ENCODE results near the gene DNAJB4. TPM values are rescaled to one million over a fixed set of nuclear protein-coding genes. Genes with fewer than 3 reads are reported as not detected.

Gene DNAJB4
- total RNA-seq, 1 experiment from 2014 or later: 23.4 TPM

DNA sequence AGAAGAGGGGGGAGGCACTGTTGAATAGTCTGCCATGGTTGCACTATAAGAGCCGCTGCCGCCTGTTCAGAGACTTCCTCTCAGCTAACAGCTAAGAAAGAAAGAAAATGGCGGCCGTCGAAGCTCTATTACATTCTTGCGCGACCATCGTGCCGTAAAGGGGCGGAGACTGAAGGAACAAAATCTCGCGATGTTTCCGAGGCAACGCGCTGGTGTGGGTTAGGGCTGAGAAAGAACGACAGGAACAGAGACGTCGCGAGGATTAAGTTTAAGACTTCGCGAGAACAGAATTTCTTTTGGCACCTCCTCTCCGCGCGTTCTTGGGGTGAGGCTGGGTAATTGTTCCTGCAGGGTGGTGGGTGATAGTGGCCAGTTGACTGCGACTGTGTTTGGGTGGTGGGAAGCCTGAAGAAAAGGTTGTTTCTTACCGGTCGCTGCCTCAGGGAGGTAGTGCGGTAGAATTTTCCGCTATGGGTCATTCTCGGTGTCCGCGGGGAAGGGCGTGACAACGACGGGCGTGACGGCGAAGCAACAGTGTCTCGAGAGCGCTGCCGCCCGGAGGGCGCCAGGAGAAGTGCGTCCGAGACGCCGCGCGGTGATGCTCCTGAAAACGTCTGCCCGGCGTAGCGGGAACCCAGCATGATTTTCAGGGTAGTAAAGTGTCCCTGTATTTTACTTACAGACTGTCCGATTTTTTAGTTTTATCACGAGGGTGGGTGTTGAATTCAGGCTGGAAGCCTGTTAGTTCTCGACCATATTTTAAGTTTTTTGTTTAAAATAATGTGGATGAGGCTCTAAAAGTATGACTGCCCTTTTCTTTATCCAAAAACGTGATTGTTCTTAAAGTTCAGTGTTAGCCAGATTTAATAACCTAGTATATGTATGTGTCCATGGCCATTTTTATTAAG is 25.5 kb upstream of the DNAJB4 start, which contains the start of gene FUBP1:
TSS of gene FUBP1 (minus strand) at position 104 of the 908 bp plus-strand sequence. CDS start at position 36, 68 bp downstream.
- peak; percentile 95 for DNase-seq (ENCODE audit: low spot score)
- ATAC-seq: peak; percentile 92
- Mint-ChIP-seq H3K4me3 (no peak within 1 kb of the TSS), H3K27me3 (ENCODE audit: low read depth) (no peaks in the 10 kb centered on the region), H3K27ac (no peak within 1 kb of the TSS), H3K4me1 (peaks cover 54% of the 10 kb centered on the region), H3K9me3 (no peaks in the 10 kb centered on the region), H3K36me3 (peaks cover 12% of the 10 kb centered on the region)
- CTCF ChIA-PET: interaction anchor here (0.9 to 2.8 kb wide), 3 partner anchors 26 to 135 kb away, joined by 3 to 14 read pairs (median 10); partner anchors contain the start of gene DNAJB4
- POLR2A ChIA-PET: interaction anchor here (0.6 to 2.1 kb wide), 10 partner anchors 10 to 120 kb away, joined by 3 to 15 read pairs (median 4); partner anchors contain the start of genes DNAJB4 and NEXN
- no peak for TF ChIP-seq ZNF396 (CRISPR knock-in tag; IDR thresholded peaks at IDR 0.05; ENCODE audit: borderline replicate concordance)
- TF ChIP-seq, protein P1, sequence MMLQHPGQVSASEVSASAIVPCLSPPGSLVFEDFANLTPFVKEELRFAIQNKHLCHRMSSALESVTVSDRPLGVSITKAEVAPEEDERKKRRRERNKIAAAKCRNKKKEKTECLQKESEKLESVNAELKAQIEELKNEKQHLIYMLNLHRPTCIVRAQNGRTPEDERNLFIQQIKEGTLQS (CRISPR knock-in tag; conservative IDR thresholded peaks at IDR 0.05): no peak
- 0 out of 2 replicates have a peak, but pooled peaks have one; percentile 59 for TF ChIP-seq MYBL2 (CRISPR knock-in tag; IDR thresholded peaks at IDR 0.05)
- TF ChIP-seq GABPB1 (CRISPR knock-in tag; IDR thresholded peaks at IDR 0.05): no peak; the same call in 1 of the 2 replicates
- TF ChIP-seq, protein P2, sequence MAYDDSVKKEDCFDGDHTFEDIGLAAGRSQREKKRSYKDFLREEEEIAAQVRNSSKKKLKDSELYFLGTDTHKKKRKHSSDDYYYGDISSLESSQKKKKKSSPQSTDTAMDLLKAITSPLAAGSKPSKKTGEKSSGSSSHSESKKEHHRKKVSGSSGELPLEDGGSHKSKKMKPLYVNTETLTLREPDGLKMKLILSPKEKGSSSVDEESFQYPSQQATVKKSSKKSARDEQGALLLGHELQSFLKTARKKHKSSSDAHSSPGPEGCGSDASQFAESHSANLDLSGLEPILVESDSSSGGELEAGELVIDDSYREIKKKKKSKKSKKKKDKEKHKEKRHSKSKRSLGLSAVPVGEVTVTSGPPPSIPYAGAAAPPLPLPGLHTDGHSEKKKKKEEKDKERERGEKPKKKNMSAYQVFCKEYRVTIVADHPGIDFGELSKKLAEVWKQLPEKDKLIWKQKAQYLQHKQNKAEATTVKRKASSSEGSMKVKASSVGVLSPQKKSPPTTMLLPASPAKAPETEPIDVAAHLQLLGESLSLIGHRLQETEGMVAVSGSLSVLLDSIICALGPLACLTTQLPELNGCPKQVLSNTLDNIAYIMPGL (CRISPR knock-in tag; IDR thresholded peaks at IDR 0.05): peak; percentile 76
- TF ChIP-seq CBFB (CRISPR knock-in tag; IDR thresholded peaks at IDR 0.05; ENCODE audit: low read depth): no peak
- 0 out of 2 replicates have a peak, but pooled peaks have one; percentile 74 for TF ChIP-seq FOXK1 (CRISPR knock-in tag; IDR thresholded peaks at IDR 0.05)
- TF ChIP-seq RORB (CRISPR knock-in tag; IDR thresholded peaks at IDR 0.05): no peak
- TF ChIP-seq, protein P3, sequence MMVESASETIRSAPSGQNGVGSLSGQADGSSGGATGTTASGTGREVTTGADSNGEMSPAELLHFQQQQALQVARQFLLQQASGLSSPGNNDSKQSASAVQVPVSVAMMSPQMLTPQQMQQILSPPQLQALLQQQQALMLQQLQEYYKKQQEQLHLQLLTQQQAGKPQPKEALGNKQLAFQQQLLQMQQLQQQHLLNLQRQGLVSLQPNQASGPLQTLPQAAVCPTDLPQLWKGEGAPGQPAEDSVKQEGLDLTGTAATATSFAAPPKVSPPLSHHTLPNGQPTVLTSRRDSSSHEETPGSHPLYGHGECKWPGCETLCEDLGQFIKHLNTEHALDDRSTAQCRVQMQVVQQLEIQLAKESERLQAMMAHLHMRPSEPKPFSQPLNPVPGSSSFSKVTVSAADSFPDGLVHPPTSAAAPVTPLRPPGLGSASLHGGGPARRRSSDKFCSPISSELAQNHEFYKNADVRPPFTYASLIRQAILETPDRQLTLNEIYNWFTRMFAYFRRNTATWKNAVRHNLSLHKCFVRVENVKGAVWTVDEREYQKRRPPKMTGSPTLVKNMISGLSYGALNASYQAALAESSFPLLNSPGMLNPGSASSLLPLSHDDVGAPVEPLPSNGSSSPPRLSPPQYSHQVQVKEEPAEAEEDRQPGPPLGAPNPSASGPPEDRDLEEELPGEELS (CRISPR knock-in tag; IDR thresholded peaks at IDR 0.05): 0 out of 2 replicates have a peak, but pooled peaks have one; percentile 35
- peak; percentile 44; the same call in 1 of the 2 replicates for TF ChIP-seq NFE2L1 (CRISPR knock-in tag; IDR thresholded peaks at IDR 0.05)
- TF ChIP-seq SP1 (CRISPR knock-in tag; conservative IDR thresholded peaks at IDR 0.05): peak; percentile 53; the same call in 1 of the 2 replicates
- TF ChIP-seq OVOL2 (CRISPR knock-in tag; IDR thresholded peaks at IDR 0.05; ENCODE audit: borderline replicate concordance): no peak
- TF ChIP-seq SMAD4 (CRISPR knock-in tag; IDR thresholded peaks at IDR 0.05): 0 out of 2 replicates have a peak, but pooled peaks have one; percentile 26
- no peak for TF ChIP-seq GTF2I (CRISPR knock-in tag; conservative IDR thresholded peaks at IDR 0.05)
- no peak for TF ChIP-seq NFYB (CRISPR knock-in tag; conservative IDR thresholded peaks at IDR 0.05; ENCODE audit: low read depth)
- TF ChIP-seq KAT7 (CRISPR knock-in tag; IDR thresholded peaks at IDR 0.05; ENCODE audit: borderline replicate concordance): no peak
- peak; percentile 95 for TF ChIP-seq ZNF232 (CRISPR knock-in tag; IDR thresholded peaks at IDR 0.05)
- TF ChIP-seq, protein P4, sequence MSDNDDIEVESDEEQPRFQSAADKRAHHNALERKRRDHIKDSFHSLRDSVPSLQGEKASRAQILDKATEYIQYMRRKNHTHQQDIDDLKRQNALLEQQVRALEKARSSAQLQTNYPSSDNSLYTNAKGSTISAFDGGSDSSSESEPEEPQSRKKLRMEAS (CRISPR knock-in tag; IDR thresholded peaks at IDR 0.05): peak; percentile 79
- TF ChIP-seq, protein P5, sequence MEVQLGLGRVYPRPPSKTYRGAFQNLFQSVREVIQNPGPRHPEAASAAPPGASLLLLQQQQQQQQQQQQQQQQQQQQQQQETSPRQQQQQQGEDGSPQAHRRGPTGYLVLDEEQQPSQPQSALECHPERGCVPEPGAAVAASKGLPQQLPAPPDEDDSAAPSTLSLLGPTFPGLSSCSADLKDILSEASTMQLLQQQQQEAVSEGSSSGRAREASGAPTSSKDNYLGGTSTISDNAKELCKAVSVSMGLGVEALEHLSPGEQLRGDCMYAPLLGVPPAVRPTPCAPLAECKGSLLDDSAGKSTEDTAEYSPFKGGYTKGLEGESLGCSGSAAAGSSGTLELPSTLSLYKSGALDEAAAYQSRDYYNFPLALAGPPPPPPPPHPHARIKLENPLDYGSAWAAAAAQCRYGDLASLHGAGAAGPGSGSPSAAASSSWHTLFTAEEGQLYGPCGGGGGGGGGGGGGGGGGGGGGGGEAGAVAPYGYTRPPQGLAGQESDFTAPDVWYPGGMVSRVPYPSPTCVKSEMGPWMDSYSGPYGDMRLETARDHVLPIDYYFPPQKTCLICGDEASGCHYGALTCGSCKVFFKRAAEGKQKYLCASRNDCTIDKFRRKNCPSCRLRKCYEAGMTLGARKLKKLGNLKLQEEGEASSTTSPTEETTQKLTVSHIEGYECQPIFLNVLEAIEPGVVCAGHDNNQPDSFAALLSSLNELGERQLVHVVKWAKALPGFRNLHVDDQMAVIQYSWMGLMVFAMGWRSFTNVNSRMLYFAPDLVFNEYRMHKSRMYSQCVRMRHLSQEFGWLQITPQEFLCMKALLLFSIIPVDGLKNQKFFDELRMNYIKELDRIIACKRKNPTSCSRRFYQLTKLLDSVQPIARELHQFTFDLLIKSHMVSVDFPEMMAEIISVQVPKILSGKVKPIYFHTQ (CRISPR knock-in tag; IDR thresholded peaks at IDR 0.05): peak; percentile 80; the same call in 1 of the 2 replicates
- TF ChIP-seq, protein P6, sequence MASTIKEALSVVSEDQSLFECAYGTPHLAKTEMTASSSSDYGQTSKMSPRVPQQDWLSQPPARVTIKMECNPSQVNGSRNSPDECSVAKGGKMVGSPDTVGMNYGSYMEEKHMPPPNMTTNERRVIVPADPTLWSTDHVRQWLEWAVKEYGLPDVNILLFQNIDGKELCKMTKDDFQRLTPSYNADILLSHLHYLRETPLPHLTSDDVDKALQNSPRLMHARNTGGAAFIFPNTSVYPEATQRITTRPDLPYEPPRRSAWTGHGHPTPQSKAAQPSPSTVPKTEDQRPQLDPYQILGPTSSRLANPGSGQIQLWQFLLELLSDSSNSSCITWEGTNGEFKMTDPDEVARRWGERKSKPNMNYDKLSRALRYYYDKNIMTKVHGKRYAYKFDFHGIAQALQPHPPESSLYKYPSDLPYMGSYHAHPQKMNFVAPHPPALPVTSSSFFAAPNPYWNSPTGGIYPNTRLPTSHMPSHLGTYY (CRISPR knock-in tag; IDR thresholded peaks at IDR 0.05): no peak
- no peak for TF ChIP-seq TP53 (CRISPR knock-in tag; IDR thresholded peaks at IDR 0.05)
- TF ChIP-seq, protein P7, sequence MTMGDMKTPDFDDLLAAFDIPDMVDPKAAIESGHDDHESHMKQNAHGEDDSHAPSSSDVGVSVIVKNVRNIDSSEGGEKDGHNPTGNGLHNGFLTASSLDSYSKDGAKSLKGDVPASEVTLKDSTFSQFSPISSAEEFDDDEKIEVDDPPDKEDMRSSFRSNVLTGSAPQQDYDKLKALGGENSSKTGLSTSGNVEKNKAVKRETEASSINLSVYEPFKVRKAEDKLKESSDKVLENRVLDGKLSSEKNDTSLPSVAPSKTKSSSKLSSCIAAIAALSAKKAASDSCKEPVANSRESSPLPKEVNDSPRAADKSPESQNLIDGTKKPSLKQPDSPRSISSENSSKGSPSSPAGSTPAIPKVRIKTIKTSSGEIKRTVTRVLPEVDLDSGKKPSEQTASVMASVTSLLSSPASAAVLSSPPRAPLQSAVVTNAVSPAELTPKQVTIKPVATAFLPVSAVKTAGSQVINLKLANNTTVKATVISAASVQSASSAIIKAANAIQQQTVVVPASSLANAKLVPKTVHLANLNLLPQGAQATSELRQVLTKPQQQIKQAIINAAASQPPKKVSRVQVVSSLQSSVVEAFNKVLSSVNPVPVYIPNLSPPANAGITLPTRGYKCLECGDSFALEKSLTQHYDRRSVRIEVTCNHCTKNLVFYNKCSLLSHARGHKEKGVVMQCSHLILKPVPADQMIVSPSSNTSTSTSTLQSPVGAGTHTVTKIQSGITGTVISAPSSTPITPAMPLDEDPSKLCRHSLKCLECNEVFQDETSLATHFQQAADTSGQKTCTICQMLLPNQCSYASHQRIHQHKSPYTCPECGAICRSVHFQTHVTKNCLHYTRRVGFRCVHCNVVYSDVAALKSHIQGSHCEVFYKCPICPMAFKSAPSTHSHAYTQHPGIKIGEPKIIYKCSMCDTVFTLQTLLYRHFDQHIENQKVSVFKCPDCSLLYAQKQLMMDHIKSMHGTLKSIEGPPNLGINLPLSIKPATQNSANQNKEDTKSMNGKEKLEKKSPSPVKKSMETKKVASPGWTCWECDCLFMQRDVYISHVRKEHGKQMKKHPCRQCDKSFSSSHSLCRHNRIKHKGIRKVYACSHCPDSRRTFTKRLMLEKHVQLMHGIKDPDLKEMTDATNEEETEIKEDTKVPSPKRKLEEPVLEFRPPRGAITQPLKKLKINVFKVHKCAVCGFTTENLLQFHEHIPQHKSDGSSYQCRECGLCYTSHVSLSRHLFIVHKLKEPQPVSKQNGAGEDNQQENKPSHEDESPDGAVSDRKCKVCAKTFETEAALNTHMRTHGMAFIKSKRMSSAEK (CRISPR knock-in tag; IDR thresholded peaks at IDR 0.05; ENCODE audit: borderline replicate concordance): 0 out of 2 replicates have a peak, but pooled peaks have one; percentile 80
